ENCODE data around the gene GSTA3.

DNA sequence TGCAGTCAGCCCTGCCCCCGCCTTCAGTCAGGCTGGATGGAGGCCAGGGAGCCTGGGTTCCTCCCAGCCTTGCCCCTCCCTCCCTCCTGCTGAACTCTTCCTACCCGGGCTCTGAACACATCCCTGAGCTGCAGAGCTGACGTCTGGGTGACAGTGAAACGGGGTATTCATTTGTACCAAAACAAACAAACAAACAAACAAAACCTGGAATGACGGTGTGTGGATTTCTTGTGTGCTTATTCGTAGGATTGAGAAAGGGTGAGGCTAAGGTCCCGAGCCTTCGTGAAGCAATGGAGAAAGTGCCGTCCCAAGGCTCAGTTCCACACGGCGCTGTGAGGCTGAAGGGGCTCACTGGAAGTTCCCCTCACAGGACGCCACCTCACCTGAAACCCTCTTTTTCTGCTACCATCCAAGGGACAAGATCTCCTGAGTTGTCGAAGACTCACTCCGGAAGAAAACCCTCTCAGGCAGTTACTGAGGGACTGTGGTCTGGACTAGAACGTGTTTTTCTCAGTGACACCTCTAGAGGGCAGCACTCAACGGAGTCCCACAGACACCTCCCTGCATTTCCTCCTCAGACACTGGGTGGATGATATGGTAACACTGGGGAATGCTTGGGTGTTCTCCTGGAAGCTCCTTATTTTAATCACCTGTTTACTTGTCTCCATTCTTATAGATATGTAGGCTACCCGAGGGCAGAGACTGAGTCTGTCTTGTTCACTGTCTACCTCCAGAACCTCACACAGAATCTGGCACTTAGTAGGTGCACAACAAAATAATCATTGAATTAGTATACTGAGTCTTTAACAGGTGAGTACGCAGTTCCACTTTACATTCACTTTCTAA, 27.3 kb downstream of the GSTA3 start:
- no peak for TF ChIP-seq GATA2 (IDR thresholded peaks at IDR 0.05; ENCODE audit: low read depth, low read length)
- TF ChIP-seq GATA3 (IDR thresholded peaks at IDR 0.05; ENCODE audit: low read depth, low read length): no peak

Measured in SH-SY5Y (cell line).